ENCODE results near the gene UGT1A7. TPM values are rescaled to one million over a fixed set of nuclear protein-coding genes. Genes with fewer than 3 reads are reported as not detected.

Gene UGT1A7
- total RNA-seq, 1 donor from 2014 or later: 0.19 TPM

GRCh38 chr2:233680361-233681045 is 1.2 kb upstream of the UGT1A7 start:
- Mint-ChIP-seq H3K27me3 (peaks cover 15% of the 10 kb centered on the region), H3K36me3 (no peaks in the 10 kb centered on the region), H3K4me3 (no peak overlapping the region), H3K9me3 (no peaks in the 10 kb centered on the region), H3K4me1 (ENCODE audit: unreplicated experiment) (no peaks in the 10 kb centered on the region), H3K27ac (no peak overlapping the region)
- TF ChIP-seq CTCF (conservative IDR thresholded peaks at IDR 0.05): no peak
- no peak for DNase-seq (ENCODE audit: extremely low spot score, unreplicated experiment)

- Mint-ChIP-seq H3K4me3 (no peak overlapping the region), H3K27me3 (peaks cover 15% of the 10 kb centered on the region), H3K36me3 (no peaks in the 10 kb centered on the region)
These were observed 2.9 kb downstream of the UGT1A7 start for GRCh38 chr2:233684640-233685039.

GRCh38 chr2:233686928-233687327 is 5.2 kb downstream of the UGT1A7 start:
- Mint-ChIP-seq H3K27me3 (peaks cover 8% of the 10 kb centered on the region), H3K9me3 (no peaks in the 10 kb centered on the region), H3K36me3 (no peaks in the 10 kb centered on the region)

More at GRCh38 chr2:233684640-233685039, 2.9 kb downstream of the UGT1A7 start:
- no peak for DNase-seq (ENCODE audit: extremely low spot score, unreplicated experiment)
- no peaks in the 10 kb centered on the region for H3K9me3 Mint-ChIP-seq
- no peaks in the 10 kb centered on the region for H3K4me1 Mint-ChIP-seq (ENCODE audit: unreplicated experiment)
- H3K27ac Mint-ChIP-seq: no peak overlapping the region
- TF ChIP-seq CTCF (conservative IDR thresholded peaks at IDR 0.05): no peak

GRCh38 chr2:233688341-233688740 is 6.6 kb downstream of the UGT1A7 start:
- Mint-ChIP-seq H3K9me3 (no peaks in the 10 kb centered on the region), H3K36me3 (no peaks in the 10 kb centered on the region), H3K27ac (no peak overlapping the region), H3K27me3 (peaks cover 7% of the 10 kb centered on the region), H3K4me1 (ENCODE audit: unreplicated experiment) (no peaks in the 10 kb centered on the region), H3K4me3 (no peak overlapping the region)
- no peak for DNase-seq (ENCODE audit: extremely low spot score, unreplicated experiment)
- no peak for TF ChIP-seq CTCF (conservative IDR thresholded peaks at IDR 0.05)

More at GRCh38 chr2:233686928-233687327, 5.2 kb downstream of the UGT1A7 start:
- Mint-ChIP-seq H3K4me1 (ENCODE audit: unreplicated experiment) (no peaks in the 10 kb centered on the region), H3K4me3 (no peak overlapping the region), H3K27ac (no peak overlapping the region)
- DNase-seq (ENCODE audit: extremely low spot score, unreplicated experiment): no peak
- no peak for TF ChIP-seq CTCF (conservative IDR thresholded peaks at IDR 0.05)

- no peak overlapping the region for H3K27ac Mint-ChIP-seq
- H3K4me3 Mint-ChIP-seq: no peak overlapping the region
- H3K36me3 Mint-ChIP-seq: no peaks in the 10 kb centered on the region
- no peak for DNase-seq (ENCODE audit: extremely low spot score, unreplicated experiment)
- no peaks in the 10 kb centered on the region for H3K4me1 Mint-ChIP-seq (ENCODE audit: unreplicated experiment)
- peaks cover 7% of the 10 kb centered on the region for H3K27me3 Mint-ChIP-seq
- TF ChIP-seq CTCF (conservative IDR thresholded peaks at IDR 0.05): no peak
- no peaks in the 10 kb centered on the region for H3K9me3 Mint-ChIP-seq
These were observed 7.3 kb downstream of the UGT1A7 start for GRCh38 chr2:233689031-233689430.
